GM19035 (cell line): ENCODE data around the gene TTC28.

Source experiments
- ATAC-seq: cut with Tn5 transposase; IDR thresholded peaks from one replicate; pipeline ENCODE4 v1.9.1; 2021; ENCODE audit not compliant: unreplicated experiment

TTC28 gene

GRCh38 chr22:28034145-28034759 is 645.4 kb downstream of the TTC28 start:
- ATAC-seq = no peak

- ATAC-seq = no peak
Observed at GRCh38 chr22:28032861-28033260, 646.8 kb downstream of the TTC28 start.

- ATAC-seq = no peak
Observed at GRCh38 chr22:28031383-28031922, 648.2 kb downstream of the TTC28 start.

- no peak for ATAC-seq
Observed at GRCh38 chr22:28030473-28030872, 649.2 kb downstream of the TTC28 start.

DNA sequence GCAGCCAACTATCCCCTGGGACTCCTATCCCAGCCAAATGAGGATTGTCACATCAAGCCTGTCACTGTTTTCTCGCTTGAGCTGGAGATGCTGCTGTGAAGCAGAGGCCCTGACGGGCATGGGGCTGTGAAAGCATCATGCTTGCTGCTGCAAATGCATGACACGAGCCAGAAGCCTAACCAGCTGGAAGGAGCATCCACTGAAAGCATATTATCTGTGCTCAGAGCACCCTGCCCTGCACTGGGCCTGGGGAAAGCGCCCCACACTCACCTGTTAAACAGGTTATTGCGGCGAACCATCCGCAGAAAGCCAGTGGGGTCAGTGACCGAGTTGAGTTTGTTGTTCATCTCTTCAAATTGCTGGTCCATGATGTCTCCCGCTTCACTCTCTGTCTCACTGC is 649.7 kb downstream of the TTC28 start:
- ATAC-seq = no peak

DNA sequence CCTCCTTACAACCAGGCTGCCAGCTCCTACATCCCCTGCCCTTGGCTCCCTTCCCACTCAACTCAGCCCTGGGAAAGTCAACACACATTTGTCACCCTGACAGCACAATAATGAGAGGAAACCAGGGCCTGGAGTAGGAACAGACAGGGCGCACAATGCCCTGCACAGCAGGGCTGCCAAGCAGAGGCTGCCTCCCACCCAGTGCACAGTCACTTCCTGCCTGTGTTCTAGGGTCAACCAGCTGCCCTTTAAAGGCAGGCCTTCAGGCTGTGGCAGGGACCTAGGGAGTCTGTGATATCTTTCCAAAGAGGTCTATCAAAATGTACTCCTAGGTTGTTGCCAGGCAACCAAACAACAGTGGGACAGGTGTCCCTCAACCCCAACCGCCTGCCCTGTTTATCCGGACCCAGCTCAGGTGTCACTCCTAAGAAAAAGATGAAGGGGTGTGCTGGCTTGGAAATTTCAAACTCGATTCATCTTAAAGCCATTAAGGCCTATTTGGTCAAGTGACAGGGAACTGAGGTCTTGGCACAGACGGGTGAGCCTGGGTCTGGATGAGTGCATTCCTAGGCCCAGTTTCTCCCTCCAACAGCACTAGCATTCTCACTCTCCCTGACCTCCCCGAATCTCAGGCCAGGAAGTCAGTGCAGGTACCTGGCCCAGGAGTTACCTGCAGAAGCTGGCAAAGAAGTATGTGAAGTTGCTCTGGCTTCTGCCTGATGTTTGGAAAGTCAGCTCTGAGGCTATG is 650.3 kb downstream of the TTC28 start:
- ATAC-seq = no peak

- ATAC-seq = no peak
Observed at GRCh38 chr22:28027453-28028448, 651.9 kb downstream of the TTC28 start.

- ATAC-seq = no peak
Observed at GRCh38 chr22:28025866-28026575, 653.6 kb downstream of the TTC28 start.

DNA sequence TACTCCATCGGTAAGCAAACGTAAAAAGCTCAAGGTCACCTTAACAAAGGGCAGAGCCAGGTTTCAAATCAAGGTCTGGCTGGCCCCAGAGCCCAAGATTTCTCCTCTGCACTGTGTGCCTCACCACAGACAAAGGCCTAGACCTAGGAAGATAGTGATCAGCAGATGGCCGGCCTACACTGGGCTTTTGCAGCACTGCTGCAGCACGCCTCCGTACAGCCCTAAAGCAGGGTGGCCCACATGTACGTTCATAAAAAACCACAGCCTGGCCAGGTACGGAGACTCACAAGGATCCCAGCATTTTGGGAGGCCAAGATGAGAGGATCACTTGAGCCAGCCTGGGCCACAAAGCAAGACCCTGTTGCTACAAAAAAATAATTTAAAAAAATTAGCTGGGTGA is 654.3 kb downstream of the TTC28 start:
- no peak for ATAC-seq

GRCh38 chr22:28024422-28024888 is 655.2 kb downstream of the TTC28 start:
- ATAC-seq = no peak

DNA sequence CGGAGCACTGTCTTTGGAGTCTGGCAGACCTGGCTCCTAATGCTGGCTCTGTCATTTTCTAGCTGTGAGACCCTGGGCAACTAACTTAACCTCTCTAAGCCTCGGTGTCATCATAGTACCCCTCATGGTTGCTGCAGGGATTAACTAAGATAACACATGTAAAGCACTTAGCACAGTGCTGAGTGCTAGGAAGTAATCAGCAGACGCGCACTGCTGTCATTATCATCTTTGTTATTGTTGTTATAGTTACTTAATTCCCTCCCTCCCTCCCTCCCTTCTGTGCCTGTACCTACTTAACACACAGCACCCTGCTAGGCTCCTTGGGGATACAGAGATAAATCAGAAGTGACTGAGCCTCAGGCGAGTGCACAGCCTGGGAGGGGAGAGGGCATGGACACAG is 655.9 kb downstream of the TTC28 start:
- no peak for ATAC-seq

DNA sequence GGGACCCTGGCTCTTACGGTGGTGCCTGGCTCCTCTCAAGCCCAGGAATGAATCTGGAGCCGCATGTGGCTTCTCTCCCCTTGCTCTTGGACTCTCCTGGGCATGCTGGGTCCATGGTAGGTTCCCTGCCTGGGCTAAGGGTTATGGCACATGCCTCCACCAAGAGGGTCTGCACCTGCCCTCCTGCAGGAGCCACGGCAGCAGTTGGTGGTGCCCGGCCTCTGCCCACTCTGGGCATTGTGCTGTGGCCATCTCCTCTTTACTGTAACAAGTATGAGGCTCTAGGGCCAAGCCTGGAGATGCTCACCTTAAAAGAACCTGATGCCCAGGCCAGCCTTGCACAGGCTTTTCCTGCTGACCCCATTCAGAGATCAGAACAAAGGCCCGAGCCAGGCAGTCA is 656.6 kb downstream of the TTC28 start:
- ATAC-seq = no peak

DNA sequence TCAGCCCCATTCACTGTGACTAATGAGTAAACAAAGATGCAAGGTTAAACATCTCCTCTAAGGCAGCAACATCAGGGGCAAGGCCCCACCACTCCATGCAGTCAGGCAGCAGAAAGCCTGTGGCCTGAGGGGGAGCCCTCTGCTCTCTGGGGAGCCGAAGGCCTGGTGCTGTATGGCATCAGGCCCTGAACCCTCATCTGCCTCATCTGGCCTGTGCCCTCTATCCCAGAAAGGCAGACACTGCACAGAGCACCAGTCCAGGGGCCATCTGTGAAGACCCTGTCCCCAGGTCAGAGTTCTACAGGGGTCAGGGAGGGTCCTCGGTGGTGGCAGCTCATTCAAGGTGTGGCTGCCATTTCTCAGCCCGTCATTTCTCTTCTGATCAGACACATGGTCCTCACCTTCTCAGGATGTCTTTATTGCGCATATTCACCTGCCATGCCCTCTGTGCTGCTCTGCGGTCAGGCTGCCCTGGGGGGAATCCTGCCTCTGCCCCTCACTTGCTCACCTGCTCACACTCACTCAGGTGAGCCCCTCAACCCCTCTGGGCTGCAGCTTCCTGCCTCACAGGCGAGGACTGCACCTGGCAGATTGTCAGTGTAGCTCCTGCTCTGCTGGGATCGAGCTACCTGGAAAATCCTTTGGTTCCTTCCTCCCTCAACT is 657.5 kb downstream of the TTC28 start:
- ATAC-seq = no peak

DNA sequence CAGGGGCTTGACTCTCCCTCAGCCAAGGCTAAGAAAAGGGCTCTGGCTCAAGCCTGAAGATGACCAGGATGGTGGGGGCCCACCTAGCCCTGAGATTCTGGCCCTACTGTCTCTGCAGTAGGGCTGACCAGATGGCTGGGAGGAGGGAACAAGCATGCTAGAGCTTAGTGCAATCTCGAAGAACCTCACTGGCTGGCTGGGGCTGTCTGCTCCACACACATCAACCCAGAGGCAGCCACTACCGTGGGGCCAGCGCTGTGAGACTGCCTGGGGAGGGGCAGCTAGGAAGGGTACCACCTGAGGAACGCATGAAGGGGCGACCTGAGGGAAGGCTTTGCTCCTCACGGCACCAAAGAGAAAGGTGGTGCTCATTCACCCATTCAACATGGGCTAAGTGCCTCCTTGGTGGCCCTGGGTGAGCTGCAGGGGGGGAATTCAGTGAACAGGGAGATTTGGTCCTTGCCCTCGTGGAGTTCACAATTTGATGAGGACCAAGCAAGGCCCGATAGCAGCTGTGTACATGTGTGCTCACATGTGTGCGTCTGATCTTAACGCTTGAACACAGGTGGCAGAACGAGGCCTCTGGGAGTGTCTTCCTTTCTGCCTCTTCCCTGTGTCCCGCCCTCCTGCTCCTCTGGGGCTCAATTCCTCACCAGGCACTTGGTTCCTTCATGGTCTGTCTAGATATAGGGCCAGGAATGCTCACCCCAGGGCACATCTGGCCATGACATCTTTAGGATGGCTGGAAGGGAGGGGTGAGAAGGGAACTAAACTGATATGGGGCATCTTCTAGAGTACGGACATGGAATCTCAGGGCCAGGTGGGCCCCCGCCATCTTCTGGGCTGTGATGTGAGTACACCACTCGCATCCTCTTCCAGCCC is 658.3 kb downstream of the TTC28 start:
- no peak for ATAC-seq

DNA sequence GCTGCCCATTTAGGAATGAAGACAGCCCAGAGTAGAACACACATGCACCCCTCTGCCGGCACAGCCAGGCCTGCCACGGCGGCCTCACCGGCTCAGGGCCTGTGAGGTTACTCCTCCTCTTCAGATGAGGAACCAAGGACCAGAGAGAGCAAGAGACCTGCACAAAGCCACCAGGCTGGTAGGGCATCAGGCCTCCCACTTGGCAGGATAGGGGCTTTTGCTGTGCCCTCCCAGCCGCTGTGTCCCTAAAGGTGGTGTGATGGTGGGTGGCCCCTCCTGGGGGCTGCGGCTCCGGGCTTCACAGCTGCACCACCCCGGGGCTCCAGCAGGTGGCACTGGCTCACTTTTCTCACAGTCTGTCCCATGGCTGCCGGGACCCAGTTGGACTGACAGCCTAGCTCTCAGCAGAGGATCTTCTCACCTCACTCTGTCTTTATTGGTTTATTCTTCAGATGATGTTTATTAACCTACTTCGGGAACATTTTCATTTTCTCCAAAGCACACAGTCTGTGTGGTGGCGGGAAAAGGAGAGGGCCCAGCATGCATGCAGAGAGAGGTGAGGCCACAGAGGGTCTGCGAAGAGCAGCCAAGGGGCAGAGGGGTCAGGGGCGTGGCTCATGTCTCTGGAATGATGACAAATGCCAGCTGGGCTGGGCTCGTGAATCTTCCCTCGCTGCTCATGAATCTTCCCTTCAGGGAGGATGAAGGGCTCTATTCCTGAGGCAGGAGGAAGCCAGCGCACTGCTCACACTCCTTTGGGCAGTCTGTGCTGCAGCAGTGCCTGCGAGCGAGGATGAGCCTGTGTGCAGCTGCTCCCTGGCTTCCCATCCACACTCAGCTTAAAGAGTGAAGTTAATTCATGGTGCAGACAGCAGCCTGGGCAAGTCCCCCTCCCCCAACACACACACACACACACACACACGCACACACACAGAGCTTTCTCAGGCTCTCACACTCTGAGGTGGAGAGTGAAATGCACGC is 659.5 kb downstream of the TTC28 start:
- ATAC-seq = no peak

DNA sequence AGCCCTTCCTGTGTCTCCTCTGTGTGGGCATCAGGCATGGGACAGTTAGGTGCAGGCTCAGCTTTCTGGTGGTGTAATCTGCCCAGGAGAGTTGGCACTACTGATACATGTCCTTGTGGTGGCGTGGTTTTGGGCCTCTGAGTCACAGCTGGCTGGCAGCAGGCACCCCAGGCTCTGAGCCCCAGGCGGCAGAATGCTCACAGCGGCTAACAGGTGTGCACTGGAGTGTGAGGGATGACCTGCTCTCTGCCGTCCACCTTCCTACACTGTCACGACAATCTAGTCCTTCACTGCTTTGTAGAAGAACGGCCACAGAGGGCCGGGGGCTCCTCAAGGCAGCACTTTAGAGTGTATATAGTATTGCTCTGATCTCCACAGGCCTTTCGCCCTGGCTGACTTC is 660.3 kb downstream of the TTC28 start:
- ATAC-seq = no peak

- ATAC-seq = no peak
Observed at GRCh38 chr22:28018461-28018927, 661.1 kb downstream of the TTC28 start.

- no peak for ATAC-seq
Observed at GRCh38 chr22:28017859-28018258, 661.8 kb downstream of the TTC28 start.
